Activated naive CD8-positive, alpha-beta T cell treated with anti-CD3 and anti-CD28 coated beads for 36 hours (primary cell): ENCODE results near the gene DNAH10. TPM values are rescaled to one million over a fixed set of nuclear protein-coding genes. Genes with fewer than 3 reads are reported as not detected.

Source experiments
- DNase-seq: peaks from one replicate; pipeline ENCODE4 v3.0.0; 2021
- H3K27ac Mint-ChIP-seq: one replicate; pipeline ENCODE4 v1.8.0; 2022; ENCODE audit warnings: mild to moderate bottlenecking, moderate library complexity, mixed read lengths
- H3K27me3 Mint-ChIP-seq: one replicate; pipeline ENCODE4 v1.8.0; 2022; ENCODE audit warnings: mild to moderate bottlenecking, mixed read lengths
- H3K36me3 Mint-ChIP-seq: one replicate; pipeline ENCODE4 v1.8.0; 2021; ENCODE audit warnings: mild to moderate bottlenecking, mixed read lengths
- H3K4me1 Mint-ChIP-seq: one replicate; pipeline ENCODE4 v1.8.0; 2021; ENCODE audit warnings: mixed read lengths
- H3K4me3 Mint-ChIP-seq: one replicate; pipeline ENCODE4 v1.8.0; 2022; ENCODE audit warnings: mild to moderate bottlenecking, moderate library complexity, mixed read lengths
- H3K9me3 Mint-ChIP-seq: one replicate; pipeline ENCODE4 v1.8.0; 2022; ENCODE audit warnings: mixed read lengths
- total RNA-seq, 2 experiments: library from RNA; stranded (reverse); gene quantifications; one replicate each; pipeline ENCODE4 v1.2.3, GENCODE V29; 2021

DNAH10 gene
- total RNA-seq, 2 experiments from 2014 or later, result 0.06 to 0.22 TPM

DNA sequence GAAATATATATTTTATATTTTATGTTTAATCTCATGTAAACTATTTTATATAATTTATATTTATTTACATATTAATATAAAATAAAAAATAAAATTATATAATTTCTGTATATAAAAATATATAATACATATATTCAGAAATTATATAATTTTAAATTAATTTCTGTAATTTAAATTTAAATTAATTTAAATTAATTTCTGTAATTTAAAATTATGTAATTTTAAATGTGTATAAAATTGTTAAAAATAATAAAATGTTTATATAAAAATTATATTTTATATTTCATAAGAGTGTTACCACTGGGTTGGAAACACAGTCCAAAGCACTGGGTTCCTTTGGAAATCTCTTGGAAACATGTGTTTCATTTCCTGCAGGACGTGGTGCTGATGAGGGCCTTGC, 94.6 kb downstream of the DNAH10 start:
- H3K4me3 Mint-ChIP-seq, result no peak overlapping the region
- DNase-seq, result no peak
- no peaks in the 10 kb centered on the region for H3K27me3 Mint-ChIP-seq
- H3K4me1 Mint-ChIP-seq, result no peaks in the 10 kb centered on the region
- no peak overlapping the region for H3K27ac Mint-ChIP-seq
- no peaks in the 10 kb centered on the region for H3K36me3 Mint-ChIP-seq
- no peaks in the 10 kb centered on the region for H3K9me3 Mint-ChIP-seq

- Mint-ChIP-seq H3K9me3 (no peaks in the 10 kb centered on the region), H3K4me3 (no peak overlapping the region), H3K27ac (no peak overlapping the region), H3K36me3 (no peaks in the 10 kb centered on the region), H3K4me1 (no peaks in the 10 kb centered on the region), H3K27me3 (no peaks in the 10 kb centered on the region)
- DNase-seq, result no peak
Observed at GRCh38 chr12:123858176-123858575, 96.1 kb downstream of the DNAH10 start.

DNA sequence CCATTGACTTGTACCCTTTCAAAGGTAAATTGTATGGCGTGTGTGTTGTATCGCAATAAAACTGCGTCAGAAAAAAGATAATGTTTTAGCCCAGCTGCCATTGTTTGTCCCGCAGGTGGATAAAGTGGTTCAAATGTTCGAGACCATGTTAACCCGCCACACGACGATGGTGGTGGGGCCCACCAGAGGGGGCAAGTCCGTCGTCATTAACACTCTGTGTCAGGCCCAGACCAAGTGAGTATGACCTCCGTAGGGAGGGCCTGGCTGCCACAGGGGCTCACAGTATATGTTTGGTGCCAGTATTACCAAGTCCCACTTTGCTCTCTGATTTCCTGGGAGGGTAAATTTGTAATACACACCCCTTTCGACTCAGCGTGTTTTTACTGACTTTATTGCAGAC, 96.9 kb downstream of the DNAH10 start:
- no peak for DNase-seq

DNA sequence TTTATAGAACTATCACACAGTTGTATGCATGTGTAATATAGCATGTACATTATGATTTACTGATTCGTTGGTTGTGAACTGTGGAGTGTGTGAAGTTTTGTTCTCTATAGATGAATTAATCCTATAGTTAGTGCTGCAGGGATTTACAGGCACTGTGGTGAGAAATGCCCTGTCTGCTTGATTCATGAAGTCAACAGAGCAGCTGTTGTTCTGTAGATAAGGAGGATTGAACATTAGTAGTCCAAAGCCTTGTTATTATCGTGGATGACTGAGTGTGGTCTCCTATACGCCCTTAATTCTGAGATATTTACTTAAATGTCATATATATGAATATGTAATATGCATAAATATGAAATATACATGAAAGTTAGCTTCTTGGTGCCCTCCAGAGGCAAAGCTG, 98.3 kb downstream of the DNAH10 start:
- no peak for DNase-seq
- Mint-ChIP-seq H3K27me3 (no peaks in the 10 kb centered on the region), H3K27ac (no peak overlapping the region), H3K4me1 (no peaks in the 10 kb centered on the region), H3K9me3 (no peaks in the 10 kb centered on the region), H3K4me3 (no peak overlapping the region), H3K36me3 (no peaks in the 10 kb centered on the region)

More for the DNA sequence above, 96.9 kb downstream of the DNAH10 start:
- H3K4me1 Mint-ChIP-seq, result no peaks in the 10 kb centered on the region
- no peaks in the 10 kb centered on the region for H3K9me3 Mint-ChIP-seq
- H3K36me3 Mint-ChIP-seq, result no peaks in the 10 kb centered on the region
- H3K4me3 Mint-ChIP-seq, result no peak overlapping the region
- H3K27me3 Mint-ChIP-seq, result no peaks in the 10 kb centered on the region
- no peak overlapping the region for H3K27ac Mint-ChIP-seq

GRCh38 chr12:123861392-123861791, 99.3 kb downstream of the DNAH10 start:
- H3K36me3 Mint-ChIP-seq, result no peaks in the 10 kb centered on the region

DNA sequence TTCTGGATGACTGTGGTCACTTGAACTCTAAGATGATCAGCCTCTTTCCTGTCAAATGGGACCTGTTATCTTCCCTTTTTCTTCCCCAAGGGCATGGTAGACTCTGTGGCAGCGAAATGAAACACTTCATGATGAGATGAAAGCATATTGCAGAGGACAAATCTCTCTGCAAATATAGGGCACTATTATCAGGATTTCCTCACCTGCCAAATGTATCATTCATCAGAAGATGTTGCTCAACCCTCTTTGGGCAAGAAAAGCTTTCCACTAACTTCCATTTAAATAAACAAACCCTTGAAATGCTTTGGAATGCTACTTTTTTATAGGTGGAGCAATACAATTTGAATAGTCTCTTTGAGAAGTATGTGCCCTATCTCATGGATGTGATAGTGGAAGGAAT, 105.0 kb downstream of the DNAH10 start:
- no peak overlapping the region for H3K4me3 Mint-ChIP-seq
- no peaks in the 10 kb centered on the region for H3K27me3 Mint-ChIP-seq
- H3K4me1 Mint-ChIP-seq, result no peaks in the 10 kb centered on the region
- DNase-seq, result no peak
- no peak overlapping the region for H3K27ac Mint-ChIP-seq
- no peaks in the 10 kb centered on the region for H3K36me3 Mint-ChIP-seq
- H3K9me3 Mint-ChIP-seq, result no peaks in the 10 kb centered on the region

More at GRCh38 chr12:123861392-123861791, 99.3 kb downstream of the DNAH10 start:
- no peak for DNase-seq
- no peaks in the 10 kb centered on the region for H3K27me3 Mint-ChIP-seq
- no peaks in the 10 kb centered on the region for H3K9me3 Mint-ChIP-seq
- no peaks in the 10 kb centered on the region for H3K4me1 Mint-ChIP-seq
- no peak overlapping the region for H3K4me3 Mint-ChIP-seq
- H3K27ac Mint-ChIP-seq, result no peak overlapping the region

DNA sequence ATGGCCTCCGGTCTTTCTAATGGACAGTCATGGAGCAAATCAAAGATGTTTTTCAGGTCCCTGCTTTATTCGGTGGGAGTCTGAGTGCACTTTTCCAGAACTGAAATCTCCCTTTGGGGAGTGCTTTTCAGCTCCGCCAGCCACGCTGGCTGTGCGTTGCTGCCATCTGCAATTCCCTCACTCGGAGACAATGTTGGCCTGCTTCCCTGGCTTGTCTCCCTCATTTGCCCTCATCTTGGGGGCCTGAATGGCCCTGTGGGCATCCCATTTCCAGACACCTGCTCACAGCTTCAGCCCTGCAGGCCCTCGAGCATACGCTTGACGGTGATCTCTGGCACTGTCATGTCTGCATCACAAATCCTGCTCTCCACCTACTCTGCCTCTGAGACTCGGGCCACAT, 106.7 kb downstream of the DNAH10 start:
- Mint-ChIP-seq H3K27me3 (no peaks in the 10 kb centered on the region), H3K27ac (no peak overlapping the region), H3K4me3 (no peak overlapping the region), H3K4me1 (no peaks in the 10 kb centered on the region), H3K36me3 (no peaks in the 10 kb centered on the region), H3K9me3 (no peaks in the 10 kb centered on the region)
- DNase-seq, result no peak

DNA sequence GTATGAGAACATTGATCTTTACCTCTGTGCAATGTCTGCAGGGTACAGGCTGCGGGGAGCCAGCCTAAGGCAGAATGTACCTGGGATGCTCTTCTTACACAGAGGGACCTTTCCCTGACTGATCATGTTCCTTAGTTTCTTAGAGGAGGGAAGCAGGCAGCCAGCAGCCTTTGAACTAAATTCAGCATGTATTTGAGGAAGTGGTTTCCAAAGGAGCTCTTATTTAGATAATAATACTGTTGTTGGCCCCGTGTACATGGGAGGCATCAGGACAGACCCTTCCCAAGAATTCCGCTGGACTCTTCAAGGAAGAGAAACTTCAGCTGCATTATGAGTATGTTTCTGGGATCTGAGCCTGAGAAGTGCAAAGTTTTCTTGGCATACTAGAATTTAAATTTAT, 111.7 kb downstream of the DNAH10 start:
- no peak overlapping the region for H3K4me3 Mint-ChIP-seq
- H3K9me3 Mint-ChIP-seq, result no peaks in the 10 kb centered on the region
- no peaks in the 10 kb centered on the region for H3K36me3 Mint-ChIP-seq
- no peak overlapping the region for H3K27ac Mint-ChIP-seq
- DNase-seq, result no peak
- no peaks in the 10 kb centered on the region for H3K27me3 Mint-ChIP-seq
- H3K4me1 Mint-ChIP-seq, result no peaks in the 10 kb centered on the region

- H3K4me1 Mint-ChIP-seq, result no peaks in the 10 kb centered on the region
- no peak overlapping the region for H3K4me3 Mint-ChIP-seq
- no peaks in the 10 kb centered on the region for H3K36me3 Mint-ChIP-seq
- peaks cover 3% of the 10 kb centered on the region for H3K27me3 Mint-ChIP-seq
- H3K9me3 Mint-ChIP-seq, result no peaks in the 10 kb centered on the region
- no peak for DNase-seq
- H3K27ac Mint-ChIP-seq, result no peak overlapping the region
Observed at GRCh38 chr12:123877968-123878367, 115.9 kb downstream of the DNAH10 start.

- H3K27me3 Mint-ChIP-seq, result peaks cover 3% of the 10 kb centered on the region
- no peaks in the 10 kb centered on the region for H3K4me1 Mint-ChIP-seq
- H3K27ac Mint-ChIP-seq, result no peak overlapping the region
- H3K4me3 Mint-ChIP-seq, result no peak overlapping the region
- no peaks in the 10 kb centered on the region for H3K9me3 Mint-ChIP-seq
- no peak for DNase-seq
- no peaks in the 10 kb centered on the region for H3K36me3 Mint-ChIP-seq
Observed at GRCh38 chr12:123879101-123879500, 117.0 kb downstream of the DNAH10 start.

GRCh38 chr12:123879691-123880090, 117.6 kb downstream of the DNAH10 start:
- Mint-ChIP-seq H3K27ac (no peak overlapping the region), H3K9me3 (no peaks in the 10 kb centered on the region), H3K27me3 (peaks cover 3% of the 10 kb centered on the region)

DNA sequence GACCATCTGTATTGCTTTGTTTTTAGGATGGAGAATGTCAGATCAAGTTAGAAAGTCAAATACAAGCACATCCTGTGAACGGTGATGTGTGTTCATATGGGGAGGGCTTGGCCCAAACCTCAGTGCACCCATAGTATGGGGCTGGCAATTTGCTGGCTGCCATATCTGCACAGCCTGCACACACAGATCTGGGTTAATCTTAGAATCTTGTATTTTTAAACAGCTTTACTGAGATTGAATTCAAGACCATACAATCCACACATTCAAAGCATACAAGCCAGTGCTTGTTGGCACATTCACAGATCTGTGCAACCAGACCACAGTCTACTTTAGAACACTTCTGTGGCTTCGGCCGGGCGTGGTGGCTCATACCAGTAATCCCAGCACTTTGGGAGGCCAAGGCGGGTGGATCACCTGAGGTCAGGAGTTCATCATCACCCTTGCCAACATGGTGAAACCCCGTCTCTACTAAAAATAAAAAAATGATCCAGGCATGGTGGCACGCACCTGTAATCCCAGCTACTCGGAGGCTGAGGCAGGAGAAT, 120.1 kb downstream of the DNAH10 start:
- H3K27ac Mint-ChIP-seq, result no peak overlapping the region
- H3K36me3 Mint-ChIP-seq, result no peaks in the 10 kb centered on the region
- peaks cover 8% of the 10 kb centered on the region for H3K27me3 Mint-ChIP-seq
- H3K4me1 Mint-ChIP-seq, result no peaks in the 10 kb centered on the region
- no peaks in the 10 kb centered on the region for H3K9me3 Mint-ChIP-seq
- H3K4me3 Mint-ChIP-seq, result no peak overlapping the region
- DNase-seq, result no peak

More at GRCh38 chr12:123879691-123880090, 117.6 kb downstream of the DNAH10 start:
- H3K36me3 Mint-ChIP-seq, result no peaks in the 10 kb centered on the region
- no peak overlapping the region for H3K4me3 Mint-ChIP-seq
- H3K4me1 Mint-ChIP-seq, result no peaks in the 10 kb centered on the region
- DNase-seq, result no peak

- no peaks in the 10 kb centered on the region for H3K4me1 Mint-ChIP-seq
- no peaks in the 10 kb centered on the region for H3K9me3 Mint-ChIP-seq
- DNase-seq, result no peak
- no peak overlapping the region for H3K27ac Mint-ChIP-seq
- no peak overlapping the region for H3K4me3 Mint-ChIP-seq
- peaks cover 8% of the 10 kb centered on the region for H3K27me3 Mint-ChIP-seq
- no peaks in the 10 kb centered on the region for H3K36me3 Mint-ChIP-seq
Observed at GRCh38 chr12:123886258-123886657, 124.2 kb downstream of the DNAH10 start.

- Mint-ChIP-seq H3K27me3 (peaks cover 8% of the 10 kb centered on the region), H3K36me3 (no peaks in the 10 kb centered on the region), H3K27ac (no peak overlapping the region), H3K9me3 (no peaks in the 10 kb centered on the region), H3K4me1 (no peaks in the 10 kb centered on the region), H3K4me3 (no peak overlapping the region)
- DNase-seq, result no peak
Observed at GRCh38 chr12:123886931-123887582, 125.0 kb downstream of the DNAH10 start.

- Mint-ChIP-seq H3K27ac (no peak overlapping the region), H3K4me1 (no peaks in the 10 kb centered on the region), H3K36me3 (no peaks in the 10 kb centered on the region), H3K9me3 (no peaks in the 10 kb centered on the region), H3K4me3 (no peak overlapping the region), H3K27me3 (peaks cover 5% of the 10 kb centered on the region)
- DNase-seq, result no peak
Observed at GRCh38 chr12:123888989-123889388, 126.9 kb downstream of the DNAH10 start.

- no peaks in the 10 kb centered on the region for H3K36me3 Mint-ChIP-seq
- H3K27me3 Mint-ChIP-seq, result peaks cover 5% of the 10 kb centered on the region
- no peak overlapping the region for H3K4me3 Mint-ChIP-seq
- DNase-seq, result no peak
- no peak overlapping the region for H3K27ac Mint-ChIP-seq
- no peaks in the 10 kb centered on the region for H3K9me3 Mint-ChIP-seq
- no peaks in the 10 kb centered on the region for H3K4me1 Mint-ChIP-seq
Observed at GRCh38 chr12:123889848-123890535, 127.9 kb downstream of the DNAH10 start.
